SIG-M5 (cell line): ENCODE results near the gene COX17.

Source experiments
- DNase-seq: peaks from one replicate; lab custom pipeline; 2025; lab: John Stamatoyannopoulos, UW

The COX17 gene

GRCh38 chr3:119643528-119643927, 33.7 kb downstream of the COX17 start:
- DNase-seq, result no peak

GRCh38 chr3:119642746-119643473, 34.3 kb downstream of the COX17 start:
- no peak for DNase-seq

- no peak for DNase-seq
These were observed 35.8 kb downstream of the COX17 start for GRCh38 chr3:119641416-119641815.

GRCh38 chr3:119639494-119640350, 37.5 kb downstream of the COX17 start:
- DNase-seq, result no peak

GRCh38 chr3:119637679-119638477, 39.3 kb downstream of the COX17 start:
- no peak for DNase-seq

GRCh38 chr3:119636891-119637611, 40.2 kb downstream of the COX17 start:
- no peak for DNase-seq

GRCh38 chr3:119636249-119636648, 41.0 kb downstream of the COX17 start:
- DNase-seq, result no peak

GRCh38 chr3:119635719-119636118, 41.5 kb downstream of the COX17 start:
- DNase-seq, result no peak

GRCh38 chr3:119632829-119633228, 44.4 kb downstream of the COX17 start:
- no peak for DNase-seq

GRCh38 chr3:119632216-119632615, 45.0 kb downstream of the COX17 start:
- DNase-seq, result no peak

- no peak for DNase-seq
These were observed 45.7 kb downstream of the COX17 start for GRCh38 chr3:119631516-119631915.

- DNase-seq, result no peak
These were observed 46.3 kb downstream of the COX17 start for GRCh38 chr3:119630880-119631329.

GRCh38 chr3:119630128-119630879, 46.9 kb downstream of the COX17 start:
- DNase-seq, result no peak

GRCh38 chr3:119628816-119629445, 48.3 kb downstream of the COX17 start:
- DNase-seq, result no peak

- DNase-seq, result no peak
These were observed 48.8 kb downstream of the COX17 start for GRCh38 chr3:119628390-119628789.

GRCh38 chr3:119627461-119627860, 49.7 kb downstream of the COX17 start:
- DNase-seq, result no peak

- DNase-seq, result no peak
These were observed 51.0 kb downstream of the COX17 start for GRCh38 chr3:119626196-119626595.

- no peak for DNase-seq
These were observed 51.6 kb downstream of the COX17 start for GRCh38 chr3:119625451-119626153.

GRCh38 chr3:119624002-119624720, 53.0 kb downstream of the COX17 start:
- DNase-seq, result no peak
